A549 treated with CORT108297 at 1 μM for 4 hours (cell line): Measurements from ENCODE around the gene ZNF385C. TPM values are rescaled to one million over a fixed set of nuclear protein-coding genes. Genes with fewer than 3 reads are reported as not detected.

Source experiments
- total RNA-seq: library from RNA; stranded (reverse); fragments of 200-300 nt; extraction: Qiagen RNA extraction; gene quantifications from 5 replicates; pipeline ENCODE4 v1.2.3, GENCODE V29; 2022

The ZNF385C gene
- total RNA-seq: 0.09 to 0.29 TPM (median 0.23 TPM) in 5 replicates

GRCh38 chr17:42097691-42098631, at the start of gene ZNF385C:
Gene ZNF385C, minus strand, starts transcription at chr17:42098473. Its CDS starts 35,417 bp downstream, at chr17:42063056.

GRCh38 chr17:42122371-42123303, 24.4 kb upstream of the ZNF385C start, which contains the start of gene HSPB9:
Gene HSPB9, plus strand, starts transcription at chr17:42122804. Its CDS starts 47 bp downstream, at chr17:42122851.

DNA sequence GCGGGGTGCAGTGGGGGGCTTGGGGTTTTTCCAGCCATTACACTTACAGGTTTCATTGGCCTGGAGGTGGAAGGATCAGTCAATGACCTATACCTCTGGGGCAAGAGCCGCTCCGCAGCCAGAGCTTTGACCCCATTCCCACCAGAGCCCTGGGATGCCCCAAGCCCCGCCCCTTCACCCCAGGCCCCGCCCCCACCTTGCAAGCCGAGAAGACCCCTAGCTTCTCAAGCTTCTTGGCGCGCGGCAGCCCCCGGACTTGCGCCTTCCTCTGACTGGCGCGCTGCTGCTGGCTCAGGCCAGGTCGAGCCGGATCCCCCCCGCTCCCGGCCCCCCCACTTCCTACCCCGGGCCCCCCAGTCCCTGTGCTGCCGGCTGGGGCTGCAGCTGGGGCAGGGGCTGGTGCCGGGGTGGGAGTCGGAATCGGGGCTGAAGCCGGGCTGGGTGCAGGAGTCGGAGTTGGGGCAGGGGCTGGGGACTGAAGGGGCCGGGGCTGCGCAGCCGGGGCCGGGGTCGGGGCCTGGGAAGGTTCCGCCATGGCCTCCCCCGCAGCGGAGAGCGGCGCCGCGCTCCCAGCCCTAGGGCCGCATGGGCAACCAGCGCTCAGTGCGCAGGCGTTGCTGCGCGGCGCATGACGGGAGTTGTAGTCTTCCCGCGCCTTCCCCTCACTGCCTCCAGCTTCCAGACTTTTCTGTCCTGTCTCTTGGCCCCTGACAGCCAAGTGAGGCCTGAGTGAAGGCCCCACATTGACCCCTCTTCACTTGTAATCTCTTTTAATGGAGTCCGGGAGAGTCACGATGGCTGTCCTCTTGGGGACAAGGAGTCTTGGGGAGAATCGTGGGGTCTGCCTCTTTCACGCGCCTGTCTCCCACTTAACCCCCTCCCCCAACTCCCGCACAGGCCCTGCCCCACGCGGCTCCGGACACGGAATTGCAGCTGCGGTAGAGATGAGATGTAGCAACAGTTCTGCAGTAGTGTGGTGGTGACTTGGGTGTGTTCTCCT, 22.8 kb upstream of the ZNF385C start, which contains the start of gene KAT2A:
Gene KAT2A (minus strand): TSS at position 598 of the 1,000 bp plus-strand sequence. CDS start 63 bp downstream, at position 535.

GRCh38 chr17:42112552-42113176, 14.4 kb upstream of the ZNF385C start, which contains the start of gene DHX58:
Gene DHX58, minus strand, starts transcription at chr17:42112714. Its CDS starts 822 bp downstream, at chr17:42111892.

GRCh38 chr17:42050393-42051012, 47.8 kb downstream of the ZNF385C start, which contains the start of gene C17orf113:
Gene C17orf113, minus strand, starts transcription at chr17:42050601. Its CDS starts 7,225 bp downstream, at chr17:42043376.

DNA sequence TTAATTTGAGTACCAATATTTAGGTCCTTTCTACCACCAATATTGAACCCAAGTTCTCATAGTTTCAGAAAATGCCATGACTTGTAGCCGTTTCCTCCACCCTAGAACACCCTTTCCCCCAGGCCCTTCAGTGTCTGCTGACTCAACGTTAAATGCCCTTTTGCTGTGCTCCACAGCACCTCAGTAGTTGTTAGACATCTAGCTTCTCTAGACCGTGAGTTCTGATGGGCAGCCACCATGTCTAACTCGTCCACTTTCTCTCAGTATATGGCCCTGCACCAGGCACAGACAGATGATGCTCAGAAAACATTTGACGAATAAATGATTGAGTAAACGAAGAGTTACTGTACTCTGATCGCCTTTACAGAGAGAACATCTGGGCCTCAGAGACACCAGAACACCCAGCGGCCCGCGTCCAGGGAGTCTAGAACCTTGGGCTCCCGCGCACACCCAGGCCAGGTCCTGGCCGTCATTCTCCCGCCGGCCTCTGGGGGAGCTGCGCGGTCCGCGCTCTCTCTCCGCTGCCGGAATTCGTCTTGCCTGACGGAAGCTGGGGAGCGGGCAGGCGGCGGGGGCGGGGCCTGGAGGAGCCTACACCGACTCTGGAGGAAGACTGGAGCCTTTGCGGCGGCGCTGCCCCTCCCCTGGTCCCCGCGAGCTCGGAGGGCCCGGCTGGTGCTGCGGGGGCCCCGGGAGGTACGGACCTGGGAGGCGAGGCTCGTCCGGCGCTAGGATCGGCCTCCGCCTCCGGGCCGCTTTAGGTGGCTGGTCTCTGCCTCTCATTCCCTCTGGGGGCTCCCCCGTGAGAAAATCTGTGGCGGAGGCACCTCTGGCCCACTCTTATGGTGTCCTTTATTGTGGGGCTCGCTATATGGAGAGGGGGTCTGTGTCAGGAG, 78.5 kb downstream of the ZNF385C start, which contains the start of gene NKIRAS2:
Gene NKIRAS2 (plus strand): TSS at position 582 of the 896 bp plus-strand sequence. CDS start 1,488 bp downstream, outside the sequence.

GRCh38 chr17:42016941-42017865, 81.1 kb downstream of the ZNF385C start, which contains the start of gene DNAJC7:
Gene DNAJC7, minus strand, starts transcription at chr17:42017439. Its CDS starts 23 bp downstream, at chr17:42017416.

Other genes starting within 250 kb of the ZNF385C start
- 1.8 to 3.5 TPM (median 2.6 TPM) in 5 replicates for gene KLHL11, start 233.1 kb downstream of the ZNF385C start, total RNA-seq
- 246 to 312 TPM (median 293 TPM) in 5 replicates for gene ACLY, start 179.5 kb downstream of the ZNF385C start, total RNA-seq
- 1.2 to 1.7 TPM (median 1.4 TPM) in 5 replicates for gene ODAD4, start 167.9 kb downstream of the ZNF385C start, total RNA-seq
- 59.8 to 75.7 TPM (median 71.5 TPM) in 5 replicates for gene CNP, start 131.7 kb downstream of the ZNF385C start, total RNA-seq
- gene DNAJC7, start 81.0 kb downstream of the ZNF385C start, total RNA-seq: 115 to 125 TPM (median 118 TPM) in 5 replicates
- 44.6 to 49.7 TPM (median 48.8 TPM) in 5 replicates for gene NKIRAS2, start 78.4 kb downstream of the ZNF385C start, total RNA-seq
- 0.47 to 0.94 TPM (median 0.79 TPM) in 5 replicates for gene C17orf113, start 47.9 kb downstream of the ZNF385C start, total RNA-seq
- gene DHX58, start 14.2 kb upstream of the ZNF385C start, total RNA-seq: 0.30 to 0.59 TPM (median 0.38 TPM) in 5 replicates
- gene KAT2A, start 22.9 kb upstream of the ZNF385C start, total RNA-seq: 37.5 to 58.5 TPM (median 53.2 TPM) in 5 replicates
- gene HSPB9, start 24.3 kb upstream of the ZNF385C start, total RNA-seq: not detected in 5 replicates
- gene RAB5C, start 56.5 kb upstream of the ZNF385C start, total RNA-seq: 223 to 270 TPM (median 267 TPM) in 5 replicates
- gene KCNH4, start 82.7 kb upstream of the ZNF385C start, total RNA-seq: 0.15 to 0.49 TPM (median 0.39 TPM) in 5 replicates
- gene HCRT, start 87.0 kb upstream of the ZNF385C start, total RNA-seq: 0.23 to 0.29 TPM (median 0.24 TPM) in 4 of 5 replicates, not detected in the other
- gene GHDC, start 96.0 kb upstream of the ZNF385C start, total RNA-seq: 15.7 to 22.8 TPM (median 21.1 TPM) in 5 replicates
- 23.3 to 30.2 TPM (median 28.6 TPM) in 5 replicates for gene STAT5B, start 177.9 kb upstream of the ZNF385C start, total RNA-seq
- 3.8 to 6.8 TPM (median 5.8 TPM) in 5 replicates for gene STAT5A, start 190.0 kb upstream of the ZNF385C start, total RNA-seq